Activated CD4-positive, alpha-beta T cell treated with anti-CD3 and anti-CD28 coated beads, Interleukin-2, amount 10 ng/mL, durations not matched to agents 7 days and 5 days (primary cell): Measurements from ENCODE around the gene SDHAF2. TPM values are rescaled to one million over a fixed set of nuclear protein-coding genes. Genes with fewer than 3 reads are reported as not detected.

Source experiments
- CTCF ChIA-PET: fragments of 350-600 bp; sonication (Branson Sonifier 250); formaldehyde crosslinking; loops from one replicate; lab custom pipeline; 2021; ENCODE audit warnings: antibody characterized with exemption; lab: Charles Lee
- POLR2A ChIA-PET: fragments of 350-600 bp; sonication (Branson Sonifier 250); formaldehyde crosslinking; loops from one replicate; lab custom pipeline; 2021; ENCODE audit warnings: antibody characterized with exemption; lab: Charles Lee
- DNase-seq: peaks from one replicate; pipeline ENCODE4 v3.0.0-alpha.2; 2020
- H3K27ac Mint-ChIP-seq: one replicate; pipeline ENCODE4 v1.8.0; 2021; ENCODE audit warnings: mild to moderate bottlenecking, moderate library complexity, mixed read lengths
- H3K27me3 Mint-ChIP-seq: one replicate; pipeline ENCODE4 v1.8.0; 2021; ENCODE audit warnings: mixed read lengths
- H3K36me3 Mint-ChIP-seq: one replicate; pipeline ENCODE4 v1.8.0; 2021; ENCODE audit warnings: low read depth, mixed read lengths
- H3K4me1 Mint-ChIP-seq: one replicate; pipeline ENCODE4 v1.8.0; 2021; ENCODE audit warnings: mixed read lengths
- H3K4me3 Mint-ChIP-seq: one replicate; pipeline ENCODE4 v1.8.0; 2021; ENCODE audit warnings: mild to moderate bottlenecking, moderate library complexity, mixed read lengths
- H3K9me3 Mint-ChIP-seq: one replicate; pipeline ENCODE4 v1.8.0; 2021; ENCODE audit warnings: mixed read lengths
- total RNA-seq, 2 experiments: library from RNA; stranded (reverse); gene quantifications; one replicate each; pipeline ENCODE4 v1.2.3, GENCODE V29; 2021

The SDHAF2 gene
- total RNA-seq, 2 experiments from 2014 or later, result 42.4 to 48.3 TPM

DNA sequence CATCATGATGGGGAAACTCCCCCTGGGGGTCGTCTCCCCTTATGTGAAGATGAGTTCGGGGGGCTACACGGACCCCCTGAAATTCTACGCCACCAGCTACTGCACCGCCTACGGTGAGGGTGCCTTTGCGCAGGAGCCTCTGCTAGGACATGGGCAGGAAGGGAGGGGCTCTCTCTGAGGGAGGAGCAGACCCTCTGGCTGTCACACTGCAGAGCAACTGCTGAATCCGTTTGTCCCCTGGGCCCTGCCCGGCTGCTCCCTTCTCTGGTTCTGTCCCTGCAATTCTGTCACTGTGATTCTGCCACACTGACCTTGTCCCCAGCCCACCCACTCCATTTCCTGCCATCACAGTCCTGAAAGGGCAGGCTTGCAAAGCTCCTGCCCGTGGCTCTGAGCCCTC is 51.9 kb downstream of the SDHAF2 start:
- Mint-ChIP-seq H3K9me3 (no peaks in the 10 kb centered on the region), H3K36me3 (no peaks in the 10 kb centered on the region), H3K27me3 (no peaks in the 10 kb centered on the region), H3K4me3 (no peak overlapping the region), H3K4me1 (peaks cover 7% of the 10 kb centered on the region), H3K27ac (no peak overlapping the region)
- CTCF ChIA-PET, result interaction anchor here (0.6 to 1.3 kb wide), 4 partner anchors 18 to 85 kb away, joined by 3 to 10 read pairs (median 4); partner anchors contain the start of gene LRRC10B
- POLR2A ChIA-PET, result no interaction called here
- no peak for DNase-seq

DNA sequence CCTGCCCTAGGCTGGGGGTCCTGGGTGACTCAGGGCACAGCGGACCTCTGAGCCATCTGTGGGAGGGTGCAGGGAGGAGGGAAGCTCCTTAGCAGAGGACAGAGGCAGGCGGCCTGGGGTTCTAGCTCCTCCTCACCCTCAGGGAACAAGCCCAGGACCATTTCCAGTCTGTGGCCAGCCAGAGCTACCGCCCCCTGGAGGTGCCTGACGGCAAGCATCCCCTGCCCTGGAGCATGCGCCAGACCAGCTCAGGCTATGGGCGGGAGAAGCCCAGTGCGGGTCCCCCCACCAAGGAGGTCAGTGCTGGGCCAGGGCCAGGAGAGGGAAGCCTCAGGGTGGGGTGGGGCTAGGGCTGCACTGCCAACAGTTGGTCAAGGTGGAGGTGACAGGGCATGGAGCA is 52.6 kb downstream of the SDHAF2 start:
- H3K4me3 Mint-ChIP-seq, result no peak overlapping the region
- peak; percentile 20 for DNase-seq
- CTCF ChIA-PET, result interaction anchor here (0.6 to 1.3 kb wide), 4 partner anchors 19 to 84 kb away, joined by 3 to 10 read pairs (median 4); partner anchors contain the start of gene LRRC10B

GRCh38 chr11:61484541-61484940 is 54.6 kb downstream of the SDHAF2 start:
- Mint-ChIP-seq H3K4me3 (no peak overlapping the region), H3K36me3 (no peaks in the 10 kb centered on the region), H3K27me3 (no peaks in the 10 kb centered on the region), H3K4me1 (peaks cover 3% of the 10 kb centered on the region), H3K27ac (no peak overlapping the region), H3K9me3 (no peaks in the 10 kb centered on the region)
- no peak for DNase-seq
- CTCF ChIA-PET, result interaction anchor here (0.7 to 1.1 kb wide), 3 partner anchors 10 to 49 kb away, joined by 3 read pairs; no protein-coding TSS in a partner anchor
- POLR2A ChIA-PET, result no interaction called here

More for the DNA sequence above, 52.6 kb downstream of the SDHAF2 start:
- Mint-ChIP-seq H3K27ac (no peak overlapping the region), H3K27me3 (no peaks in the 10 kb centered on the region), H3K36me3 (no peaks in the 10 kb centered on the region), H3K9me3 (no peaks in the 10 kb centered on the region), H3K4me1 (peaks cover 7% of the 10 kb centered on the region)
- POLR2A ChIA-PET, result no interaction called here

GRCh38 chr11:61485080-61485479 is 55.2 kb downstream of the SDHAF2 start:
- Mint-ChIP-seq H3K27ac (no peak overlapping the region), H3K4me3 (no peak overlapping the region), H3K4me1 (peaks cover 3% of the 10 kb centered on the region), H3K36me3 (no peaks in the 10 kb centered on the region), H3K9me3 (no peaks in the 10 kb centered on the region), H3K27me3 (no peaks in the 10 kb centered on the region)
- DNase-seq, result no peak
- ChIA-PET CTCF (interaction anchor here (0.7 kb wide), 1 partner anchor 16 kb away, joined by 3 read pairs; no protein-coding TSS in a partner anchor), POLR2A (no interaction called here)

DNA sequence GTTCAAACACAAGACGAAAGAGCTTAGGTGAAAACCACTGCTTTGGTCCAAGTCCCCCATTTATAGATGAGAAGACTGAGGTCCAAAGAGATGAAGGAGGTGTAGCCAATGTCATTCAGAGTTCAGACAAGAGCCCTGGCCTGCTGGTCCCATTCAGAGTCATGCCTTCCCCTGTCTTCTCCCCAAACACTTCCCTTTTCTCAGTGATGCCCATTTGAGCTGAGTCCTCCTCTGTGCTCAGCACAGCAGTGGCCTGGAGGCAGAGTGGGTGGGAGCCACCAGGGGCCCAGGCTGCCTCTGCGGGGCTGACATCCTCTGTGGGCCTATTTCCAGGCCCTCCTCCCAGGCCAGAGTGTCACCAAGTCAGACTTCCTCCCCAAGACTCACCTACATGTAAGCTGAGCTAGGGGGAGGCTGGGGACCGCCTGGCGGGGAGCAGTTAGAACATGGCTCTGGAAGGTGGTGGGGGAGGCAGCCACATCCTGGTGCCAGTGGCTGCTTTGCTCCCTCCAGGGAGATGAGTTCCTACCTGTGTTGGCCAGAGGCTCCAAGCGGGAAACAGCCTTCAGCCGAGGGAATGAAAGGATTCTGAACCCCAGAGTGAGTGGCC is 56.2 kb downstream of the SDHAF2 start:
- H3K4me1 Mint-ChIP-seq, result peaks cover 3% of the 10 kb centered on the region
- H3K27ac Mint-ChIP-seq, result no peak overlapping the region
- H3K27me3 Mint-ChIP-seq, result no peaks in the 10 kb centered on the region
- H3K36me3 Mint-ChIP-seq, result no peaks in the 10 kb centered on the region
- no peak for DNase-seq
- ChIA-PET POLR2A (no interaction called here), CTCF (no interaction called here)
- no peak overlapping the region for H3K4me3 Mint-ChIP-seq
- H3K9me3 Mint-ChIP-seq, result no peaks in the 10 kb centered on the region

DNA sequence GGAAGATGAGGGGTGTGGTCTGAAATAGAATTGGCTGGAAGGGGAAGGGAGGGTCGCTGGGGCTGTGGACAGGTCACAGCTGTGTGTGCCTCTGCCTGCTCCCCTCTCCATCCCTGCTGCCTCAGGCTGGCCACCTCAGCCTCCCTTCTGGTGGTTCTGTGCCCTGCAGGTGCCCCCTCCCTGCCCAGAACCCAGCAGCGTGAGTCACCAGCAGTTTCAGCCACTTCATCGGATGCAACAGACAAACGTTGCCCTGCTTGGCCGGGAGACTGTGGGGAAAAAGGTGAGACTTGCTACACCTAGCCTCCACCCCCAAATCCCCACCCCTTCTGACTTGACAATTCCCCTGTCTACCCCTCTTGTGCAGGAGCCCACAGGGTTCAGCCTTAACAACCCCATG is 56.9 kb downstream of the SDHAF2 start:
- Mint-ChIP-seq H3K4me1 (no peaks in the 10 kb centered on the region), H3K27me3 (no peaks in the 10 kb centered on the region), H3K4me3 (no peak overlapping the region), H3K9me3 (no peaks in the 10 kb centered on the region), H3K27ac (no peak overlapping the region), H3K36me3 (no peaks in the 10 kb centered on the region)
- CTCF ChIA-PET, result no interaction called here
- no peak for DNase-seq
- POLR2A ChIA-PET, result no interaction called here

- H3K27ac Mint-ChIP-seq, result no peak overlapping the region
- DNase-seq, result no peak
- H3K4me3 Mint-ChIP-seq, result no peak overlapping the region
- no peaks in the 10 kb centered on the region for H3K27me3 Mint-ChIP-seq
- POLR2A ChIA-PET, result no interaction called here
- H3K9me3 Mint-ChIP-seq, result no peaks in the 10 kb centered on the region
- CTCF ChIA-PET, result interaction anchor here (1.4 kb wide), 1 partner anchor 39 kb away, joined by 4 read pairs; no protein-coding TSS in a partner anchor
- no peaks in the 10 kb centered on the region for H3K36me3 Mint-ChIP-seq
- H3K4me1 Mint-ChIP-seq, result no peaks in the 10 kb centered on the region
Measured at GRCh38 chr11:61487342-61488025, 57.6 kb downstream of the SDHAF2 start.

DNA sequence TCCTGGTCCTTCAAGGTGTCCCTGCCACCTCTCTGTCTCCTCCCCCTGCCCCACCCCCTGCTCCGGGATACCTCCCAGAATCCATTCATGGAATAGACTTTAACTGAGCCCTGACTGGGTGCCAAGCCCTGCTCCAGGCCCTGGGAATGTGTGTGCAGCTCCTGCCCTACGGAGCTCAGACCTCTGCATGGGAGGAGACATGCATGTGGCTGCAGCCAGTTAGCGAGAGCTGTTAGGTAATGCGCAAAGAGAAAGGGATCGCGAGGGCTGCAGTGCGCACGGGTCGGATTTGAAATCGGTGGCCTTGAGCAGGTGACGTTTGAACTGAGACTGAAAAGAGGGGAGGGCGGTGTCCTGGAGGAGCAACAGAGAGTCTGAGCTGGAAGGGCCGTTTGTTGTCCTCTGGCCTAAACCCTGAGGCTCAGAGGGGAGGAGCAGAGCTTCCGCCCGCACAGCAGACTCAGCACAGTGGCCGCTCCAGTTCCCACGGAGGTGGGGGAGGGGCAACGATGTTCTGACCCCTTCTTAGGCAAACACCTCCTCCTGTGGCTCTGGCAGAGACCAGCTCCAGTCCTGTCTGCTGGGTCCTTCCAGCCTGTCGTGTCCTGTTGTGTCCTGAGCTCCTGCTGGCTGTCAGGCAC is 58.8 kb downstream of the SDHAF2 start:
- Mint-ChIP-seq H3K4me3 (no peak overlapping the region), H3K9me3 (no peaks in the 10 kb centered on the region), H3K27me3 (no peaks in the 10 kb centered on the region), H3K36me3 (no peaks in the 10 kb centered on the region), H3K27ac (no peak overlapping the region), H3K4me1 (no peaks in the 10 kb centered on the region)
- CTCF ChIA-PET, result interaction anchor here (1.6 kb wide), 1 partner anchor 53 kb away, joined by 3 read pairs; no protein-coding TSS in a partner anchor
- POLR2A ChIA-PET, result no interaction called here
- DNase-seq, result no peak

DNA sequence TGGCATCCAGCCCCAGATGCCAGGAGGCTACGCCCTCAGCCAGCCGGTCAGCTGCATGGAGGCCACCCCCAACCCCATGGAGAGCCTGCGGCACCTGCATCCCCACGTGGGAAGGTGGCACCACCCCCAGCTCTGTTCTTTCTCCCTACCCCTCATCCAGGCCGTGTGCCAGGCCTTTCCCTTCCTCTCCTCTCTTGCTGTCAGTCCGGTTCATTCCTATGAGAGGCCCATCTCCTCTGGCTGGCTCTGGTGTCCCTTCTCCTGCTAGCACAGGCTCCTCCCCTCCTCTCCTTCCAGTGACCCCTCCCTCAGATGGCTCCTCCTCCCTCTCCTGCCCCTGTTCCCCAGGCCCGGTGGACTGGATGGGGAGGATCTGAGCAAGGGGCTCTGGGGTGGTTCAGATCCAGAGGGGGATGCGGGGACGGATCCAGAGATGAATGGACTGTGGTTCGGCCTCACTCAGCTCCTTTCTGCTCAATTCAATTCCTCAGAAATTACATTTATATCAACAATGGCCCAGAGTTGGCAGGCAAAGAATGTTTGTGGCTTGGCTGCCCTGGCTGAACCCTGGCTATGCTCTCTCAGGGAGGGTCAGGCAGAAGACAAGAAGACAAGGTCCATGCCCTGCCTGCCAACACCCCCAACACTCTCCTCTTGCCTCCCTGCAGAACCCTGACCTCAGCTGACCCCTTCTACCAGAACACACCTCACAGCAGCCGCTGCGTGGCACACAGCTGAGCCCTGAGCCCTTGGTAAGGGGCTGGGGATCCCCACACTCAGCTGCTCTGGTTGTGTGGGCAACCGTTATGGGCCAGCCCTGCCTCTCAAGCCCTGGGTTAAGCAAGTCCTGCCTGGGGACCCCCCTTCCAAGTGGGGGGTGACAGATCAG is 60.2 kb downstream of the SDHAF2 start:
- H3K4me3 Mint-ChIP-seq, result no peak overlapping the region
- no peaks in the 10 kb centered on the region for H3K36me3 Mint-ChIP-seq
- DNase-seq, result no peak
- H3K27ac Mint-ChIP-seq, result no peak overlapping the region
- H3K27me3 Mint-ChIP-seq, result no peaks in the 10 kb centered on the region
- H3K9me3 Mint-ChIP-seq, result no peaks in the 10 kb centered on the region
- ChIA-PET CTCF (interaction anchor here (1.6 kb wide), 1 partner anchor 52 kb away, joined by 3 read pairs; no protein-coding TSS in a partner anchor), POLR2A (no interaction called here)
- H3K4me1 Mint-ChIP-seq, result no peaks in the 10 kb centered on the region

- Mint-ChIP-seq H3K27me3 (no peaks in the 10 kb centered on the region), H3K4me3 (no peak overlapping the region), H3K36me3 (no peaks in the 10 kb centered on the region), H3K27ac (no peak overlapping the region), H3K9me3 (no peaks in the 10 kb centered on the region), H3K4me1 (no peaks in the 10 kb centered on the region)
- ChIA-PET CTCF (no interaction called here), POLR2A (no interaction called here)
- no peak for DNase-seq
Measured at GRCh38 chr11:61491736-61492395, 61.9 kb downstream of the SDHAF2 start.

GRCh38 chr11:61494381-61494961 is 64.5 kb downstream of the SDHAF2 start:
- POLR2A ChIA-PET, result no interaction called here
- Mint-ChIP-seq H3K4me3 (no peak overlapping the region), H3K36me3 (no peaks in the 10 kb centered on the region), H3K9me3 (no peaks in the 10 kb centered on the region), H3K27me3 (no peaks in the 10 kb centered on the region), H3K27ac (no peak overlapping the region), H3K4me1 (no peaks in the 10 kb centered on the region)
- CTCF ChIA-PET, result interaction anchor here (0.9 to 1.0 kb wide), 2 partner anchors 10 to 17 kb away, joined by 3 read pairs; no protein-coding TSS in a partner anchor
- DNase-seq, result no peak
